Panc1 (cell line): ENCODE measurements around the gene GALNTL6.

Source experiments
- POLR2AphosphoS5 ChIP-seq: IDR thresholded peaks from 2 replicates; pipeline ENCODE4 v1.6.1; 2012; ENCODE audit warnings: mild to moderate bottlenecking, low read depth, low read length, moderate library complexity
- SIN3A ChIP-seq: IDR thresholded peaks from 2 replicates; pipeline ENCODE4 v1.6.1; 2012; ENCODE audit warnings: low read depth, mild to moderate bottlenecking, low read length, moderate library complexity, borderline replicate concordance; ENCODE audit not compliant: insufficient read depth
- TF ChIP-seq, protein P1 (sequence below): fragments of 450-650 bp; IDR thresholded peaks from 2 replicates; pipeline ENCODE4 v1.5.1; 2017; ENCODE audit warnings: mild to moderate bottlenecking

DNA sequence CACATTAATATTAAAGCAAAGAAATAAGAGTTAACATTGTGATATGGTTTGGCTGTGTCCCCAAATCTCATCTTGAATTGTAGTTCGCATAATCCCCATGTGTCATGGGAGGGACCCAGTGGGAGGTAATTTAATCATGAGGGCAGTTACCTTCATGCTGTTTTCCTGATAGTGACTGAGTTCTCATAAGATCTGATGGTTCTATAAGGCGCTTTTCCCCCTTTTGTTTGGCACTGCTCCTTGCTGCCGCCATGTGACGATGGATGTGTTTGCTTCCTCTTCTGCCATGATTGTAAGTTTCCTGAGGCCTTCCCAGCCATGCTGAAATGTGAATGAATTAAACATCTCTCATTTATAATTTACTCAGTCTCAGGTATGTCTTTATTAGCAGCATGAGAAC, 1201.6 kb downstream of the GALNTL6 start:
- TF ChIP-seq, protein P1, sequence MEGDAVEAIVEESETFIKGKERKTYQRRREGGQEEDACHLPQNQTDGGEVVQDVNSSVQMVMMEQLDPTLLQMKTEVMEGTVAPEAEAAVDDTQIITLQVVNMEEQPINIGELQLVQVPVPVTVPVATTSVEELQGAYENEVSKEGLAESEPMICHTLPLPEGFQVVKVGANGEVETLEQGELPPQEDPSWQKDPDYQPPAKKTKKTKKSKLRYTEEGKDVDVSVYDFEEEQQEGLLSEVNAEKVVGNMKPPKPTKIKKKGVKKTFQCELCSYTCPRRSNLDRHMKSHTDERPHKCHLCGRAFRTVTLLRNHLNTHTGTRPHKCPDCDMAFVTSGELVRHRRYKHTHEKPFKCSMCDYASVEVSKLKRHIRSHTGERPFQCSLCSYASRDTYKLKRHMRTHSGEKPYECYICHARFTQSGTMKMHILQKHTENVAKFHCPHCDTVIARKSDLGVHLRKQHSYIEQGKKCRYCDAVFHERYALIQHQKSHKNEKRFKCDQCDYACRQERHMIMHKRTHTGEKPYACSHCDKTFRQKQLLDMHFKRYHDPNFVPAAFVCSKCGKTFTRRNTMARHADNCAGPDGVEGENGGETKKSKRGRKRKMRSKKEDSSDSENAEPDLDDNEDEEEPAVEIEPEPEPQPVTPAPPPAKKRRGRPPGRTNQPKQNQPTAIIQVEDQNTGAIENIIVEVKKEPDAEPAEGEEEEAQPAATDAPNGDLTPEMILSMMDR, result no peak
- no peak for TF ChIP-seq SIN3A
- TF ChIP-seq POLR2AphosphoS5, result no peak
